ENCODE results near the gene TRIM65. TPM values are rescaled to one million over a fixed set of nuclear protein-coding genes. Genes with fewer than 3 reads are reported as not detected.

TRIM65 gene
- total RNA-seq, 2 experiments from 2014 or later, result 54.2 to 60.4 TPM

GRCh38 chr17:75845058-75845711 lies 51.6 kb downstream of the TRIM65 start:
- no peak overlapping the region for H3K27ac ChIP-seq (ENCODE audit: low read depth, low read length, poor library complexity, severe bottlenecking)
- BruUV-seq (replicated peaks), result no TSS peak
- DNase-seq (ENCODE audit: low spot score), result peak; percentile 82
- no peak overlapping the region for H3K4me2 ChIP-seq (ENCODE audit: low read length)
- H4K20me1 ChIP-seq (ENCODE audit: insufficient read depth, low read length), result no peaks in the 10 kb centered on the region
- TF ChIP-seq CTCF (conservative IDR thresholded peaks at IDR 0.05; ENCODE audit: low read length) (peak; percentile 82), EZH2phosphoT487 (IDR thresholded peaks at IDR 0.05; ENCODE audit: borderline replicate concordance, low read depth, low read length) (no peak)
- no peaks in the 10 kb centered on the region for H3K79me2 ChIP-seq (ENCODE audit: insufficient read depth, low read depth, low read length)
- no peak overlapping the region for H3K4me3 ChIP-seq (ENCODE audit: low read depth, low read length, poor library complexity, severe bottlenecking)
- no peaks in the 10 kb centered on the region for H3K9me3 ChIP-seq (ENCODE audit: low read length)
- peaks cover 34% of the 10 kb centered on the region for H3K36me3 ChIP-seq (ENCODE audit: insufficient read depth, low read length)
- H3K4me1 ChIP-seq (ENCODE audit: insufficient read depth, low read length, poor library complexity, severe bottlenecking), result peaks cover 24% of the 10 kb centered on the region
- no peaks in the 10 kb centered on the region for H3K9me2 ChIP-seq (ENCODE audit: insufficient read depth, low read length)
- ChIA-PET POLR2A (interaction anchor here (0.6 to 1.0 kb wide), 2 partner anchors 13 to 14 kb away, joined by 3 read pairs; no protein-coding TSS in a partner anchor), CTCF (ENCODE audit: unreplicated experiment) (interaction anchor here (1.1 to 2.0 kb wide), 2 partner anchors 10 to 14 kb away, joined by 4 to 8 read pairs; partner anchors contain the start of gene WBP2)
- intact Hi-C loops (cut with micrococcal nuclease; ENCODE audit: unreplicated experiment), result loop anchor here (5.0 kb wide), 1 partner anchor 93 kb away; no protein-coding TSS in a partner anchor
- no peak overlapping the region for H2AFZ ChIP-seq (ENCODE audit: low read length)

GRCh38 chr17:75844530-75845057 lies 52.2 kb downstream of the TRIM65 start:
- TF ChIP-seq EZH2phosphoT487 (IDR thresholded peaks at IDR 0.05; ENCODE audit: borderline replicate concordance, low read depth, low read length), result no peak
- no peak for TF ChIP-seq CTCF (conservative IDR thresholded peaks at IDR 0.05; ENCODE audit: low read length)
- peaks cover 24% of the 10 kb centered on the region for H3K4me1 ChIP-seq (ENCODE audit: insufficient read depth, low read length, poor library complexity, severe bottlenecking)
- no peak overlapping the region for H3K4me3 ChIP-seq (ENCODE audit: low read depth, low read length, poor library complexity, severe bottlenecking)
- intact Hi-C loops (cut with micrococcal nuclease; ENCODE audit: unreplicated experiment), result loop anchor here (5.0 kb wide), 1 partner anchor 92 kb away; no protein-coding TSS in a partner anchor
- no peak overlapping the region for H3K27ac ChIP-seq (ENCODE audit: low read depth, low read length, poor library complexity, severe bottlenecking)
- no peaks in the 10 kb centered on the region for H4K20me1 ChIP-seq (ENCODE audit: insufficient read depth, low read length)
- CTCF ChIA-PET (ENCODE audit: unreplicated experiment), result interaction anchor here (0.6 to 2.0 kb wide), 3 partner anchors 10 to 48 kb away, joined by 4 to 9 read pairs (median 8); partner anchors contain the start of gene WBP2
- BruUV-seq (replicated peaks), result no TSS peak
- peaks cover 31% of the 10 kb centered on the region for H3K36me3 ChIP-seq (ENCODE audit: insufficient read depth, low read length)
- no peak overlapping the region for H2AFZ ChIP-seq (ENCODE audit: low read length)
- POLR2A ChIA-PET, result interaction anchor here (0.6 to 0.7 kb wide), 2 partner anchors 13 to 15 kb away, joined by 3 read pairs; no protein-coding TSS in a partner anchor
- DNase-seq (ENCODE audit: low spot score), result no peak
- no peaks in the 10 kb centered on the region for H3K9me2 ChIP-seq (ENCODE audit: insufficient read depth, low read length)
- H3K9me3 ChIP-seq (ENCODE audit: low read length), result no peaks in the 10 kb centered on the region
- no peak overlapping the region for H3K4me2 ChIP-seq (ENCODE audit: low read length)
- no peaks in the 10 kb centered on the region for H3K79me2 ChIP-seq (ENCODE audit: insufficient read depth, low read depth, low read length)
